Osteoblast (primary cell): Measurements from ENCODE around the gene CCDC30. TPM values are rescaled to one million over a fixed set of nuclear protein-coding genes. Genes with fewer than 3 reads are reported as not detected.

Experiments
- DNase-seq: peaks from one replicate; pipeline ENCODE4 v3.0.0; 2011; ENCODE audit warnings: low spot score, mixed read lengths; ENCODE audit not compliant: insufficient read length; ENCODE audit errors: missing footprints
- H2AFZ ChIP-seq: 2 replicates; pipeline ENCODE4 v1.6.0; 2011; ENCODE audit warnings: mild to moderate bottlenecking, low read length
- H3K27ac ChIP-seq: 2 replicates; pipeline ENCODE4 v1.5.1; 2011; ENCODE audit warnings: mild to moderate bottlenecking, low read depth, low read length, moderate library complexity
- H3K27me3 ChIP-seq: 2 replicates; pipeline ENCODE4 v1.6.0; 2012; ENCODE audit warnings: mild to moderate bottlenecking, control low read depth, inconsistent platforms, low read length, moderate library complexity; ENCODE audit not compliant: insufficient read depth
- H3K36me3 ChIP-seq: 2 replicates; pipeline ENCODE4 v1.5.1; 2011; ENCODE audit warnings: mild to moderate bottlenecking, low read length, control low read depth, moderate library complexity; ENCODE audit not compliant: insufficient read depth
- H3K4me1 ChIP-seq: 2 replicates; pipeline ENCODE4 v1.5.1; 2011; ENCODE audit warnings: mild to moderate bottlenecking, low read length, control low read depth, moderate library complexity; ENCODE audit not compliant: insufficient read depth
- H3K4me2 ChIP-seq: 2 replicates; pipeline ENCODE4 v1.6.0; 2011; ENCODE audit warnings: mild to moderate bottlenecking, low read length; ENCODE audit not compliant: insufficient read depth
- H3K4me3 ChIP-seq: fragments of 200-600 bp; sonication (generic); 3 replicates; pipeline ENCODE4 v1.5.1; 2012; ENCODE audit warnings: mild to moderate bottlenecking, low read length, inconsistent platforms; ENCODE audit not compliant: insufficient read depth
- H3K79me2 ChIP-seq: 2 replicates; pipeline ENCODE4 v1.6.0; 2012; ENCODE audit warnings: mild to moderate bottlenecking, low read length, control low read depth, inconsistent platforms; ENCODE audit not compliant: insufficient read depth
- H3K9me3 ChIP-seq: 2 replicates; pipeline ENCODE4 v1.5.1; 2011; ENCODE audit warnings: low read depth, low read length, control low read depth
- H4K20me1 ChIP-seq: 2 replicates; pipeline ENCODE4 v1.6.0; 2012; ENCODE audit warnings: mild to moderate bottlenecking, low read length, control low read depth; ENCODE audit not compliant: insufficient read depth
- CTCF ChIP-seq: IDR thresholded peaks from 2 replicates; pipeline ENCODE4 v1.5.1; 2011; ENCODE audit warnings: mild to moderate bottlenecking, low read depth, low read length, moderate library complexity; ENCODE audit errors: extremely low read depth
- total RNA-seq: library from RNA; depleted of rRNA; stranded (reverse); fragments of >200 nt; gene quantifications from 2 replicates; pipeline ENCODE4 v1.2.3, GENCODE V29; 2012

The CCDC30 gene
- total RNA-seq, 1 donor = 4.0 TPM

DNA sequence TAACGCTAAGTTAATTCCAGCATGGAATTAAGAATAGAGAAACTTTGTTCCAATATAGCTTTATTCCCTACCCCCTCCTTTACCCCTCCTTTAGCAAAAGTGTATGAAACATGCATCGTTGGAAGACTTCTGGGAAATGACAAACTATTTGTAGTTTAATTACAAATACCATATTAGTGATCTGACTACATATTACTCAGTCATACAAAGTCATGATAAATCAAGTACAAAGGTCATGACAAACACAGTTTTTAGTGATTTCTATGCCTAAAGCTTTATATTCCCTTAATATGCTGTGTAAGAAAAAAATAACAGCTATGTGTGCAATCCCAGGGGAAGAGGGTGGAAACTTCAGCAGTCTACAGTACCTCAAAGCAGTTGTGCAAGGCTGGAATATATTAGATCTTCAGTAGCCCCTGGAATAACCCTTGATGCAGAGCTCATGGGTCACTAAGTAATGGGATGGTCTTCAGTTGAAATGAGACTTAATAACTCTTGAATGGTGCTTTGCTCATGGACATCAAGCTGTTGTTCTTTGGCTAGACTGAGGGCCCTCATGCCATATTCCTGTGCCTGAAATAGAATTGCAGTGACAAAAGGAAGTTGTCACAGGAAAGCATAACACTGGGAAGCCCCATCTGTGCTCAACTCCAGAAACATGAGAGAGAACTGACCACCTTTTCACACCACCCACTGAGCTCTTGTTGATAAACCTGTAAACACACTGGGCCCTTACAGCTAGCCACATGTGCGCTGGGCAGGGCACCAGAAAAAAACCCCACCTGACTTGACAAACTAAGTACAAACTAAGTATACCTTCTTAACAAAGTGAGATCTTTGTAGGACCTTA is 32.6 kb upstream of the CCDC30 start:
- H4K20me1 ChIP-seq = no peaks in the 10 kb centered on the region
- H3K9me3 ChIP-seq = no peaks in the 10 kb centered on the region
- no peak overlapping the region for H2AFZ ChIP-seq
- DNase-seq = no peak
- no peak overlapping the region for H3K4me3 ChIP-seq
- H3K4me2 ChIP-seq = no peak overlapping the region
- TF ChIP-seq CTCF = no peak
- H3K27ac ChIP-seq = no peak overlapping the region
- no peaks in the 10 kb centered on the region for H3K27me3 ChIP-seq
- no peaks in the 10 kb centered on the region for H3K79me2 ChIP-seq
- no peaks in the 10 kb centered on the region for H3K36me3 ChIP-seq
- H3K4me1 ChIP-seq = peaks cover 6% of the 10 kb centered on the region

- Histone ChIP-seq H3K9me3 (no peaks in the 10 kb centered on the region), H2AFZ (no peak overlapping the region), H3K36me3 (no peaks in the 10 kb centered on the region), H3K27ac (no peak overlapping the region), H3K79me2 (no peaks in the 10 kb centered on the region), H4K20me1 (no peaks in the 10 kb centered on the region), H3K27me3 (no peaks in the 10 kb centered on the region), H3K4me2 (no peak overlapping the region), H3K4me3 (no peak overlapping the region), H3K4me1 (peaks cover 6% of the 10 kb centered on the region)
- DNase-seq = no peak
- no peak for TF ChIP-seq CTCF
These were observed 31.6 kb upstream of the CCDC30 start for GRCh38 chr1:42431514-42431913.

DNA sequence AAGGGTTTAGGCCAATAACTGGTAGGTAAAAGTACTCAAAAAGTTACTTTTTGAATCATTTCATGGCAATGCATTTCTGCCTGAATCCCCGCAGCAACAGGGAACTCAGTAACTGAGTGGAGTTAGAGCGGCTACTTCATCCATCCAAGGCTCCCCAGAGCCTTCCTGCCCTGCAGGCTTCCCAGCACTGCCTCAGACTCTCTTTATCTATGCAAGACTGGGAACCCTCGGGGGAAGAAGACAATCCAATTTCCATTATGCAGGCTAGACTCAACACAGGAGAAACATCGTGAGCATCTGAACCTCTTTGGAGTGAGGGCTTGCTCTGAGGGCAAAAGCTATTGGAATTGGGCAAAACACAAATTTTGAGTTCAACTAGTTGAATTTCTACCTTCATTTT is 30.4 kb upstream of the CCDC30 start:
- no peak overlapping the region for H3K4me2 ChIP-seq
- H3K4me1 ChIP-seq = peaks cover 6% of the 10 kb centered on the region
- H3K79me2 ChIP-seq = no peaks in the 10 kb centered on the region
- no peaks in the 10 kb centered on the region for H4K20me1 ChIP-seq
- H2AFZ ChIP-seq = no peak overlapping the region
- H3K27me3 ChIP-seq = no peaks in the 10 kb centered on the region
- no peaks in the 10 kb centered on the region for H3K36me3 ChIP-seq
- TF ChIP-seq CTCF = no peak
- no peak overlapping the region for H3K27ac ChIP-seq
- H3K4me3 ChIP-seq = no peak overlapping the region
- DNase-seq = no peak
- no peaks in the 10 kb centered on the region for H3K9me3 ChIP-seq

- H3K79me2 ChIP-seq = no peaks in the 10 kb centered on the region
- H3K4me3 ChIP-seq = no peak overlapping the region
- H3K27ac ChIP-seq = no peak overlapping the region
- H2AFZ ChIP-seq = no peak overlapping the region
- no peaks in the 10 kb centered on the region for H4K20me1 ChIP-seq
- H3K4me2 ChIP-seq = no peak overlapping the region
- no peaks in the 10 kb centered on the region for H3K27me3 ChIP-seq
- H3K9me3 ChIP-seq = no peaks in the 10 kb centered on the region
- H3K36me3 ChIP-seq = no peaks in the 10 kb centered on the region
- H3K4me1 ChIP-seq = peaks cover 6% of the 10 kb centered on the region
- DNase-seq = no peak
- no peak for TF ChIP-seq CTCF
These were observed 29.7 kb upstream of the CCDC30 start for GRCh38 chr1:42433369-42433768.
